ENCODE results near the gene NDUFA8.
"Not testable (repeated sequence)": the region's sequence is repeated elsewhere in the genome, so short reads cannot be mapped to it uniquely, and the experiment has no call there.

NDUFA8 gene

DNA sequence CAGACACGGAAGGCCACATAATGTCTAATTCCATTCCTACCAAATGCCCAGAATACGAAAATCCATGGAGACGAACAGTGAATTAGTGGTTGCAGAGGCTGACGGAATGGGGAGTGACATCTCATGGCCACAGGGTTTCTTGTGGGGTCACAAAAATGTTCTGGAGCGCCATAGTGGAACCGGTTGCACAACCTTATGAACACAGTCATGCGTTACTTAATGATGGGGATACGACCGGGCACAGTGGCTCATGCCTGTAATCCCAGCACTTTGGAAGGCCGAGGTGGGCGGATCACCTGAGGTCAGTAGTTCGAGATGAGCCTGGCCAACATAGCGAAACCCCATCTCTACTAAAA, 40.4 kb downstream of the NDUFA8 start:
- no peak for DNase-seq

DNA sequence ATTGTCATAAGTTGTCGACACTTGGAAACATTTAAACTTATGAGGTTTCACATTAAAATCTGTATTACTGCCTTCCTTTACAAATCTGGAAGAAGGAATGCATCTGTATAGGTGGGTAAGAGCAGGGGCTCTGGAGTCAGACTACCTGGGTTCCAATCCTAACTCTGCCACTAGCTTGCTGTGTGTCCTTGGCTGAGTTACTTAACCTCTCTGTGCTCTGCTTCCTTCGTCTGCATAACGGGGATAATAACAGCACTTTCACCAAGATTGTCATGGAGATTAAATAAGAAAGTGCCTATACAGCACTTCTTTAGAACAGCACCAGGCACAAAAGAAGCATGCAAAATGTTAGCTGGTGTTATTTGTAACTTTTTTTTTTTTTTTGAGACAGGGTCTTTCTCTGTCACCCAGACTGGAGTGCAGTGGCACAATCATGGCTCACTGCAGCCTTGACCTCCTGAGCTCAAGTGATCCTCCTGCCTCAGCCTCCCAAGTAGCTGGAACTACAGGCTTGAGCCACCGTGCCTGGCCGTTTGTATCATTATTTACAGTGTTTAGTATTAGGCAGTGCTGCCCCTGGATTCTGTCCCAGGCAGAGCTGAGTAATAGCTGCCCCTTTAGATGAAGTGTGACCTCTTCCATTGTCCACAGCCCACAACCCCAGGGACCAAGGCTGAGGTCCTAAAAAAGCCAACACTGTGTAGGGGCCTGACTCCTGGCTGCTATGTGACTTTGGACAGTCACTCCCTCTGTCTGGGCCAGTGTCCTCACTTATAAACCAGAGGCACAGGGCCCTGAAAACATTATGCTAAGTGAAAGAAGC, 41.0 kb downstream of the NDUFA8 start:
- DNase-seq, result no peak

- not testable (repeated sequence) for DNase-seq
These were observed 42.3 kb downstream of the NDUFA8 start for GRCh38 chr9:122117241-122117640.

GRCh38 chr9:122116448-122117173, 43.0 kb downstream of the NDUFA8 start:
- DNase-seq, result no peak

GRCh38 chr9:122116040-122116439, 43.5 kb downstream of the NDUFA8 start:
- no peak for DNase-seq

- DNase-seq, result no peak
These were observed 44.2 kb downstream of the NDUFA8 start for GRCh38 chr9:122115176-122116035.

DNA sequence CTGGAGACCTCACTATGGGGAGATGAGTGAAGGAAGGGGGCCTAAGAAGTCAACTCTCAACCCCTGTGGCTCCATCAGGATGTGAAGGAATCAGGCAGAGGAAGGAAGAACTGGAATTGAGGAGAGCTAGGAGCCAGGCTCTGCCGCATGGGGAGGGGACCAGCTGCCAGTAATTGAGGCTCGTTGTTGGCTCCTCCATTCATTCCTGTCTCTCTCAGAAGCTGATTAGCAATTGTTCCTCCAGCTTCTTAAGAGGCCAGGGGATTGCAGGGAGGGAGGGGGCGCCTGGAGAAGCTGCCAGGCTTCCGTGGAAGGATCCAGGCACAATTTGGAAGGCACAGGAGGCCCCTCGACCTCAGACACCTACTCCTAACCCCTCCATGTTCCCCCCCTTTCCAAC, 46.0 kb downstream of the NDUFA8 start:
- no peak for DNase-seq

GRCh38 chr9:122112238-122112637, 47.3 kb downstream of the NDUFA8 start:
- no peak for DNase-seq

DNA sequence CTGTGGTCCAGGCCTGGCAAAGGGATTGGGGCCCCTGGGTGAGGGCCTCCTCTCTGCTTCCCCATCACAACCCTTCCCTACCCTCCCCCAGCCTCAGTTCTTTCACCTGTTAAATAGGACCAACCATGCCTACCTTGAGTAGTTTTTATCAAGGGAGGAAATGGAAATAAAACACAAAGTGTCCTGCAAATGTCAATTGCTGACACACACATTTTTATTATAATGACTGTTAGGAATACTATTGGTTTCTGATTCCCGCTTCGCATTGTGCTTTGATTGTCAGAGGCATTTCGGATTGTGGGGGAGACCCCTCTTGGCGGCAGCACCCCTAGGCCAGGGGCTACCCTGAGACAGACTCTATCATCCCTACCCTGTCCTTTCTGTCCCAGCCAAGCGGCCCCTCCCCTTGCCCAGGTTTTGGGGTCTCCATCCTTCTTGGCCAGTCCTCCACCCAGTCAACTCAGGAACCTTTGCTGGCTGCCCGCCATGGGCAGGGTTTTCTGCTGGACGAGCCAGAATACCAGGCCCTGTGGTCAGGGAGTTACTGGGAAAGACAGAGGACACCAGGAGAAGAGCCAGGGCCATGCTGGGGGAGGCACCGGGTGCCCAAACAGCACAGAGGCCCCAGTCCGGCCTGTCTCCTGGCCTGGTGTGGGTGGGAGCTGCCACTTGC, 48.0 kb downstream of the NDUFA8 start:
- DNase-seq, result no peak

DNA sequence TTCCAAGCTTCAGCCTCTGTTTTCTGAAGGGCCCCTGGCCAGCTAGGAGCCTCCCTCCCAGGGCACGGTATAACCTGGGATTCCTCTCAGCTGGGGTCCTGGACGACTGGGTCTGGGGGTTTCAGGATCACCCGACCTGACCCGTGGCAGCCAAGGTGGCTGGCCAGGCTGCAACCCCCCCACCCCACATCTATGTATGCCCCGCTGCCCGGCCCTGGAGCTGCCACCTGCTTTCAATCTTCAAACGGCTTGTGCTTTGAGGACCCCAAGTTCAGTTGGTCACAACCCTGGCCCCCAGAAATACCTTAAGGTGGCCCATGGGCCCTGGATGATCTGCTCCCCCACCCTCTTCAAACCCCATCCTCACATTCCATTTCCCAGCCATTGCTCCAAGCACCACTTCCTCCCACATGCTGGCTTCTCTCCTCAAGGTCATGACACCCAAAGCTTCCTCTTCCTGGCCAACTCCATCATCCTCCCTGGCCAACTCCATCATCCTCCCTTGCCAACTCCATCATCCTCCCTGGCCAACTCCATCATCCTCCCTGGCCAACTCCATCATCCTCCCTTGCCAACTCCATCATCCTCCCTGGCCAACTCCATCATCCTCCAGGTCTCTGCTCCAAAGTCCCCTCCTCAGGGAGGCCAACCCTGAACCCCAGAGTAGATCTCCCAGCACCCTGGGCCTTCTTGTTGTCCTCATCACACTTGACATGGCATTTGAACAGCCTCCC, 49.3 kb downstream of the NDUFA8 start:
- DNase-seq, result no peak

GRCh38 chr9:122109035-122109813, 50.4 kb downstream of the NDUFA8 start:
- DNase-seq, result no peak

DNA sequence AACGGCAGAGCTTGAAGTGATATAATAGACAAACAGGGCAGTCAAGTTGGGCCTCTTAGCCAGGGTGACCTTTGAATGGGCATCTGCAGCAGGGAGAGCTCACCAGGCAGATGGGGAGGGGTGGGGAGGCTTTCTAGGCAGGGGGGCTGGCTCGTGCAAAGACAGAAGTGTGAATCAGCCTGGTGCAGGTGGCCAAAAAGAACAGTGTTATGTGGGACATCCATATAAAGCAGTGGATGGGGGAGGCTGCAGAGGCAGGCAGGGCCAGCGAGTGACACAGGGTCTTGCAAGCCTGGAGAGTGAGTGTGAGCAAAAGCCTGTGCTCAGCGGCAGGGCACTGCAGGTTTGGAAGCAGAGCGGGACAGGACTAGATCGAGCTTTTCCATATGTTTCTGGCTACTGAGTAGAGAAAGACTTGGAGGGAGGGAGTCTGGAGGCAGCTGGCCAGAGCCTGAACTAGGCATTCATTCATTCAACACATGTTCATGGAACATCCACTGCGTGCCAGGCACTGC, 52.2 kb downstream of the NDUFA8 start:
- DNase-seq, result no peak

DNA sequence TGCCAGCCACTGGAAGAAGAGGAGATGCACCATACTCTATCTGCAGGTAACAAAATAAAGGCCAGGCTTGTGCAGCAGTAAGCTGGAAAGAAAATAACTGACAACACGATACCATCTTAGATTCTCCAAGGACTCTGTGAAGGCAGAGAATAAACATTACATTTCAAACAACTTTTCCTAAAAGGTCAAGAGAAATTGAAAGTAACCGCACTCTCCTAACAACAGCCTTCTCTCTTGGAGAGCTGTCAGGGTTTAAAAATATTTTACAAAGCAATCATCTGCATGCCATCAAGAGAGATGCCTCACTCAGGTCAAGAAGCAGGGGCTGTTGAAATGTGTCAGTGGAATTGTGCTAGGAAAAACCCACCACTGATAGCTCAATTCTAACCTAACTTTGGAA, 53.0 kb downstream of the NDUFA8 start:
- no peak for DNase-seq

DNA sequence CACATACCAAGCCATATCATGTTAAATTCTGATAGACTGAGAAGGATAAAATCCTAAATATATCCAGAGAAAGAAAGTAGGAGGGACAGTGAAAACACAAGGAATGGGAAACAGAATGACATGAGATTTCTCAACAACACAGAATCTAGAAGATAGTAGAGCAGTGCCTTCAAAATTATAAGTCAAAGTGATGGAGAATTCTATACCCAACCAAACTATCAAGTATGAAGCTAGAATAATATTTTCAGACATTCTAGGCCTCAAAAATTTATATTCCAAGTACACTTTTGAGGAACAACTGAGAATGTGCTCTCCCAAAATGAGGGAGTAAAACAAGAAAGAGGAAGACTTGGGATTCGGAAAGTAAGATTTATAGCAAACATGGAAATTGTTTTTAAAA, 55.6 kb downstream of the NDUFA8 start:
- no peak for DNase-seq

DNA sequence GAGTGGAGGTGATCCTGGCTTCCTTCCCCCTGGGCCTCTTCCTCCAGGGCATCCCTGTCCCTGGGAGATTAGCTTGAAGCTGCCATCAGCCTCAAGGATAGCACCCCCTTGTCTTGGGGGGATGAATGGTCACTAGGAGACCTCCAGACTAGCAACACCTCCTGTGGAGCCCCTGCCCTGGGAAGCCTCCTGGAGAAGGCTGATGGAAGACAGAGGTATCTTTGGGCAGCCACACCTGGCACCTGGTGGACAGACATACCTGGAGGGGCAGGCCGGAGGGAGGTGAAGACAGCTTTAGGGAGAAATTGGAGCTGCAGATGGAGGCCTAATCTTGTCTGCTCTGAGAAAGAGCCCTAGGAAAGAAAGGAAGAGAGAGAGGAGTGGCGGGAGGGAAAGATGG, 57.4 kb downstream of the NDUFA8 start:
- no peak for DNase-seq

DNA sequence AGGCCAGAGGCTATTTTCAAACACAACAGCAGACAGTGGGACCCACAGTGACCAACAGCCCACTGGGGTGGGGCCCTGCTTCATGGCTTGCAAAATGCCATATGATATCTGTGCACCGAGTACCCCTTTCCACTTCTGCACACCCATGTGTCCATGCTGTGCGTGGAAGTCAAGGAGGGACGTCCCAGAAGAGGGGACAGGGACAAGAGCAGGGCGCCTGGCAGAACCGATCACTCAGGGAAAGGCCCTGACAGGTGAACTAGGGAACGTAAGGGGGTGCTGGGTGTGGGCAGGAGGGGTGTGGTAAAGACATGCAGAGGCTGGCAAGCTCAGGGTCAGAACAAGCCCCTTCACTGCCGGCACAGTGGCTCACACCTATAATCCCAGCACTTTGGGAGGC, 58.8 kb downstream of the NDUFA8 start:
- DNase-seq, result no peak

DNA sequence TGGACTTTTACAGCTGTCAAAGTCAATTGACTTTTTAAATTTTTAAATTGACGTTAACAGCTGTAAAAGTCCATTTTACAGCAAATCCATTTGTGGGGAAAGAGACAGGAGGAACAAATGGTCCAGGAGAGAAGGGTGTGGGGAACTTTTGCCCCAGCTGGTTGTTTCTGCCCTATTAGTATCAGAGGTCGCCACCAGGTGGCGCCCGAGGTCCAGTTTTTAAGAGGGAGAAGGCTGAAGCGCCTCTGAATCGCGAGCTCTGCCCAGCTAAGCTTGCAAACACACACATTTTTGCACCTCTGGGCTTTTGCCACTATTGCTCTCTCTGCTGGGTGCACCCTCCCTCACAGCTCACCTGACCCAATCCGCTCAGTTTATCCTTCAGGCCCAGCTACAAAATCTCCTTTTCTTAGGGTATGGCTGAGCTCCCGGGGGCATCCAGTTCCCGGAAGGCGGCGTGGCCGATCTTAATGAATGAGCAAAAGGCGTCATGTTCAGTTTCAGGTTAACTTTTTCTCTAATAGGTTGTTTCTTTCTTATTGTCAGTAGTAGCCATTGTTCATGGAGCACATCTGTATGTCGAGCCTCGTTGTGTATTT, 60.2 kb downstream of the NDUFA8 start:
- DNase-seq, result no peak

DNA sequence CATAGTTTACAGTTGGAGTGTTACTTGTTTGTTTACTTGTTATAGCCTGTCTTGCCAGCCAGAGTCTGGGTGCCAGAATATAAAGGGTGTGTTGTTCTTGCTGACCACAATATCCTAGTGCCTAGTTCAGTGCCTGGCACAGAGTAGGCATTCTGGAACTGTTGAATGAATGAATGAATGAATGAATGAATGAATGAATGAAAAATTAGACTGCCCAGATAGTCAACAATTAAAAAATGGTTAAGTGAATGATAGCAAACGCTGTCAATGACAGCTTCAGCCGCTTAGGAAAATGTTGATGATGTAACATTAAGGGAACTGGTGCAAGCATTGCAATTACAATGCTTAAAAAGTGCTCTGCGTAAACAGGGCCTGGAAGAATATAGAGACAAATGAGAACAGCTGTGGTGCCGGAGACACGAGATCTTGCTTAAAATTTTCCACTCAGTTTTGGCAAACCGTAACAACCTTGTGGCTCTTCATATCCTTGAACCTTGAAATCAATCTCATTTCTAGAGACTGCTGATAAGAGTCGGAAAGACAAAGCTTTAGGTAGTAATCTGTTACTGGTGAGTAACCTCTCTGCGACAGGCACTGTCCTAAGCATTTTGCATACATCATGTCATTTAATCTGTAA, 61.8 kb downstream of the NDUFA8 start:
- no peak for DNase-seq

DNA sequence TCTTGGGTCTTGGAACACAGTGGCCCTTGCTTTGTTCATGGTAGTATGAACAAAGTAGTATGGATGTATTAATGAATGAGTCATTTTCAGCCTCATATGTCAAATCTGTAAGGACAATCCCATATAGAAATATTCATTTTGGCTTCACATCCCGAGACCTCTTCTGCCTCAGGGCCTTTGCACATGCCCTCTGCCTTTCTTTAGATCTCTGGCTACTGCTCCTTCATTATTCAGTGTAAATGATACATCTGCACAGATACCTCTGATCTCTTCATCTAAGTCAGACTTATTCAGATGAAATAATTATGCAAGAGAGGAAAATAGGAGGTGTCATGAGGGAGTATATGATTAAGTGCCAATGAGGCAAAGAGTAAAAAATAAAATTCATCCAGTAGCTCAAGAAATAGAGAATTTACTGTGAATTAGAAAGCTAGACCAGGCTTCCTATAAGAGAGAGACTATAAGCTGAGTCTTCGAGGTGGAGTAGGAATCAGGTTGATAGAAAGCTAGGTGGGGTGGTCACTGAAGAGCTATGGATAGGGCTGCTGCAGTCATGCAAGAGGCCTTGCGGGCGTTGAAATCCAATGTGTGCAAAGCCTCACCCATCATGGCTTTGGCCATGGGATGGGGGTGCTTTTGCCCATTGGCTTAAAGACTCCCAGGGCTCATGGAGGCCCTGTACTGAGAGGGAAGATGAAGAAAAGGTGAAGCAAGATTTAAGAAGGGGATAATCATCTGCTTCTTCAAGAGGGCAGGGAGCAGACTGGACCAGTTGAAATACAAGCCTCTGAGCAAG, 62.8 kb downstream of the NDUFA8 start:
- no peak for DNase-seq
